ENCODE data around the gene SDC3.

The SDC3 gene

GRCh38 chr1:30823969-30824735 lies 84.4 kb downstream of the SDC3 start:
- DNase-seq (ENCODE audit: low read depth in 1 of 2, low spot score in 1 of 2), result peak; percentile 18 to 34

- no peak for DNase-seq (ENCODE audit: low read depth in 1 of 2, low spot score in 1 of 2)
Observed at GRCh38 chr1:30823627-30823968, 85.0 kb downstream of the SDC3 start.

GRCh38 chr1:30822966-30823581 lies 85.5 kb downstream of the SDC3 start:
- no peak for DNase-seq (ENCODE audit: low read depth in 1 of 2, low spot score in 1 of 2)

- DNase-seq (ENCODE audit: low read depth in 1 of 2, low spot score in 1 of 2), result no peak
Observed at GRCh38 chr1:30822006-30822405, 86.6 kb downstream of the SDC3 start.

- DNase-seq (ENCODE audit: low read depth in 1 of 2, low spot score in 1 of 2), result no peak
Observed at GRCh38 chr1:30820299-30820698, 88.3 kb downstream of the SDC3 start.
